ENCODE data around the gene SLA2. TPM values are rescaled to one million over a fixed set of nuclear protein-coding genes. Genes with fewer than 3 reads are reported as not detected.

Gene SLA2
- total RNA-seq, 8 experiments from 2014 or later, result 0.22 to 0.81 (median 0.37) TPM

DNA sequence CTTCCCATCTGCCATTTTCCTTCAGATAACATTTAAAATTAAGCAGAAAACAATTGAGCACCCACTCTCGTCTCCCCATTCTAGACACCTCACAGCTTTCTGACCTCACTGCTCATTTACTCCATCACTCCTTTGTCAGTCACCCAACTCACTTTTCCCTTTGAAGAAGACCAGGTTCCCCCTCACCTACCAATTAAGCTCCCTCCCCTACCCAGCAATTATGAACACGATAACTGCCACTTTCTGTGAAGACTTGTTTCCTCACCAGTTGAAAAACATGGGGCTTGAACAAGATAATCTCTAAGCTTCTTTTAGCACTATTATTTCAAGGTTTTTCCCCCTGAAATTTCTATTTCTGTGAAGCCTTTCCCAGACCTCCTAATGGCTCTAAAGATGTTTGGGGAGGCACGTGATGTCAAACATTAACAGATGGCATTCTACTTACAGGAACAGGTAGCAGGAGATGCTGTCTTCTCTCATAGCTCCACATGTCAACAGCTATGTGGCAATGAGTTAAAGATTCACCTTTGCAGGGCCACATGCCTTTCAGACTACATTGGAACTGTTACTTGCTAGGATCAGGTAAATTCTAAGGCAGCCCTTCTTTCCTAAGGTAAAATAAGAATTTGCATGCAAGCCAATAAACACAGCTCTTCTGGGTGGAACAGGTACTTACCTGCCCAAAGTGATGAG is 24.8 kb upstream of the SLA2 start:
- WGBS, 10 experiments, result 80 to 100% (median 90%) methylated on average over 1 to 3 of the region's 3 CpGs; no CpG with 5 or more reads in 2 of the 10 experiments
- Histone ChIP-seq H3K4me1 (replicated peaks in 1 of 2) (no peaks in the 10 kb centered on the region), H3K4me3 (no peak overlapping the region), H3K27ac (no peak overlapping the region)
- in situ Hi-C loops (cut with MboI; ENCODE audit: low pct_unique_long_range_greater_than_20kb in 2 of 9, low sequenced_read_pairs in 9 of 9, unreplicated experiment in 9 of 9), result no loop called here
- ATAC-seq (replicated peaks in 6 of 8), result no peak

GRCh38 chr20:36666181-36666740 is 20.3 kb upstream of the SLA2 start:
- WGBS, 10 experiments, result 25 to 92% (median 75%) methylated on average over 2 to 4 of the region's 4 CpGs
- no peak overlapping the region for H3K4me3 ChIP-seq
- peak in 3 of 8 experiments; percentile 80 to 96 (median 85) for ATAC-seq (replicated peaks in 6 of 8)
- in situ Hi-C loops (cut with MboI; ENCODE audit: low pct_unique_long_range_greater_than_20kb in 2 of 9, low sequenced_read_pairs in 9 of 9, unreplicated experiment in 9 of 9), result no loop called here
- no peaks in the 10 kb centered on the region for H3K4me1 ChIP-seq (replicated peaks in 1 of 2)
- no peak overlapping the region for H3K27ac ChIP-seq

DNA sequence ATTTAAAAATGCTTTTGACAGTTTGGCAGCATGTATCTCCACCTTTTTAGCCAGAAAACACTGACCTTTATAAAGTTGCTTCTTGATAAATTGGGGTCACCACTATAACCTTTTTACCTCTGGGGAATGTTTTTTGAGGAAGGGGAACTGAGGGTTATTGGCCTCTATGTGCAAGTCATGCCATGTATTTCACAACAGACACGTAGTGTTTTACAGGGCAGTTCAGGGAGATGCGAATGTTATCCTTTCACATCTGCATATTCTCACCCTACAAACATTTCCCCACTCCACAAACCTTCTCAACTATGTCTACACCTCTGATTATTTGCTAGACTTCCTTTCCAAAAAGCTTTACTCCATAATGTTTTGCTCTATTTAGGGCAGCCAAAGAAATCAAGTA is 17.0 kb upstream of the SLA2 start:
- H3K27ac ChIP-seq, result no peak overlapping the region
- WGBS, 10 experiments, result 17 to 100% (median 63%) methylated on average over 1 to 2 of the region's 2 CpGs; no CpG with 5 or more reads in 1 of the 10 experiments
- H3K4me1 ChIP-seq (replicated peaks in 1 of 2), result no peaks in the 10 kb centered on the region
- no peak overlapping the region for H3K4me3 ChIP-seq
- in situ Hi-C loops (cut with MboI; ENCODE audit: low pct_unique_long_range_greater_than_20kb in 2 of 9, low sequenced_read_pairs in 9 of 9, unreplicated experiment in 9 of 9), result no loop called here
- peak in 2 of 8 experiments; percentile 75 to 79 for ATAC-seq (replicated peaks in 6 of 8)

GRCh38 chr20:36658300-36658699 is 12.3 kb upstream of the SLA2 start:
- Histone ChIP-seq H3K27ac (no peak overlapping the region), H3K4me3 (no peak overlapping the region), H3K4me1 (replicated peaks in 1 of 2) (no peaks in the 10 kb centered on the region)
- ATAC-seq (replicated peaks in 6 of 8), result no peak
- in situ Hi-C loops (cut with MboI; ENCODE audit: low pct_unique_long_range_greater_than_20kb in 2 of 9, low sequenced_read_pairs in 9 of 9, unreplicated experiment in 9 of 9), result no loop called here
- WGBS, 10 experiments, result 70 to 95% (median 87%) methylated on average over 1 to 3 of the region's 3 CpGs; no CpG with 5 or more reads in 2 of the 10 experiments

DNA sequence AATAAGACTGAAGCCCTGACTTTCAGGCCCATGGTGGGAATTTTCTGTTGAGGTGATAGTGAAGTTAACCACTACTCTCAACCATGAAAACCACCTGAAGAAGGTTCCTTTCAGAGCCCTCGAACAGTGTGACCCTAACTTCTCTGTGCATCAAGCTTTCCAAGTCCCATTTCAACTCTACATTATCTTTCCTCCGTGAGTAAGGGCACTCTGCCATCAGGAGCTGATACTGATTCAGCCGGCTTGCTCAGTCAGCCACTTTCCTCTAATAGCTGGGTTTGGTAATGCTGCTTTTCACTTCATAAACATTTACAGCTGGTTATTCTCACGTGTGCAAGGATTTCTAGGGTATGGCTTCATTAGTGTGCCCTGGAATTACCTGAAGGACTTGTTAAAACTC is 10.7 kb upstream of the SLA2 start:
- no peak overlapping the region for H3K27ac ChIP-seq
- no peaks in the 10 kb centered on the region for H3K4me1 ChIP-seq (replicated peaks in 1 of 2)
- 75 to 100% (median 86%) methylated on average over 1 to 4 of the region's 4 CpGs; no CpG with 5 or more reads in 1 of the 10 experiments for WGBS, 10 experiments
- H3K4me3 ChIP-seq, result no peak overlapping the region
- in situ Hi-C loops (cut with MboI; ENCODE audit: low pct_unique_long_range_greater_than_20kb in 2 of 9, low sequenced_read_pairs in 9 of 9, unreplicated experiment in 9 of 9), result no loop called here
- ATAC-seq (replicated peaks in 6 of 8), result no peak

DNA sequence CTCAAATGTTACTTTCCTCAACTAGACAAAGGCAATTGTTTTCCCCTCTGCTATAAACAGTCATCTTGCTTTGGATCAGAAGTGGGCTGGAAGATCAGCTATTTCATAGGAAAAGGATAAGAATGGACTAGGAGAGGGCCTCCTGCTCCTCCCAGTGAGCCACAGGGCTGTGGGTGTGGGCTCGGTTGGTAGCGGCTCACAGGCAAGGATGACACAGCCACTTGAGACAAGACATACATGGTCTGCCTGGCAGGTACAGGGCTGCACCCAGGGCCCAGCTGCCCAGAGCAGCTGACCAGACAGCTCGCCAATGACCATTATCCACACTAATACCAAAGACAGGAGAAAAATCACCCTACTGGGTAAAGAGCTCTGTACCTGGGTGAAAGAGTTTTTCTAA is 9.0 kb upstream of the SLA2 start:
- H3K4me1 ChIP-seq (replicated peaks in 1 of 2), result no peaks in the 10 kb centered on the region
- in situ Hi-C loops (cut with MboI; ENCODE audit: low pct_unique_long_range_greater_than_20kb in 2 of 9, low sequenced_read_pairs in 9 of 9, unreplicated experiment in 9 of 9), result no loop called here
- H3K27ac ChIP-seq, result no peak overlapping the region
- ATAC-seq (replicated peaks in 6 of 8), result peak in 2 of 8 experiments; percentile 66 to 71
- H3K4me3 ChIP-seq, result no peak overlapping the region
- 93 to 100% (median 100%) methylated on average over 1 to 3 of the region's 3 CpGs; no CpG with 5 or more reads in 4 of the 10 experiments for WGBS, 10 experiments

DNA sequence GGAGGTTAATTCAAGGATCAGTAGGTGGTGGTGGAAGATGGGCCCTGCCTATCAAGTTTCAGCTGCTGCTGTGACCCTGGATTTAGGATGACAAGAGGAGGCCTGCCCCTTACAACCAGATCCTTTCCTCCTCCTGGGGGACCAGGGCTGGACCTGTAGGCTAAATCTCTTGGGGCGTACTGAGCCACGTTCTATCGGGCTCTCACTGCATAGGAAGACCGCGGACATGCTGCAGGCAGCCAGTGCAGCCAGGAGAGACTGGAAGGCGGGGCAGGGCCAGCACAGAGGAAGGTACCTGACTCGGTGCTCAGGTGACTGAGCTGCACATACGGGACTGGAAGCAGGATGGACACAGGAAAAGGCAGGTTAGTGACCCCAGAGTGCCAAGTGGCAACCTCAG is 8.5 kb upstream of the SLA2 start:
- in situ Hi-C loops (cut with MboI; ENCODE audit: low pct_unique_long_range_greater_than_20kb in 2 of 9, low sequenced_read_pairs in 9 of 9, unreplicated experiment in 9 of 9), result no loop called here
- 57 to 100% (median 93%) methylated on average over 2 to 6 of the region's 8 CpGs; no CpG with 5 or more reads in 3 of the 10 experiments for WGBS, 10 experiments
- H3K27ac ChIP-seq, result no peak overlapping the region
- no peaks in the 10 kb centered on the region for H3K4me1 ChIP-seq (replicated peaks in 1 of 2)
- no peak overlapping the region for H3K4me3 ChIP-seq
- no peak for ATAC-seq (replicated peaks in 6 of 8)

DNA sequence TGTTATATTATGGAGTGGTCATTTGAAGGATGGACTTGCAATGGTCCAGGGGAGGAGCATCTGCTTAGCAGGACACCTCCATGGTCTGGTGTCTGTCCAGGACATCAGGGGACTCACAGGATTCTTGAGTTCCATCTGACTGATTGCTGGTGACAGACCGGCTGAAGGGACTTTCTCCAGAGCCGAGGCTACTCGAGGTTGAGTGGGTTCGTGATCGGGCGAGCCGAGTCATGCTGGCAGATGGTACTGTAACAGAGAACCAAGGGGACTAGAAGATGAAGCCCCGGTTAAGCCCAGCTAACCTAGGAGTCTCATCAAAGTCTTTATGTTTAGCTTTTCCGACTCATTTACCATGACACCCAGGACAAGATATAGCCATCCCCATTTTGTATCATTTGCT is 7.5 kb upstream of the SLA2 start:
- no peak overlapping the region for H3K27ac ChIP-seq
- 40 to 100% (median 85%) methylated on average over 1 to 9 of the region's 9 CpGs; no CpG with 5 or more reads in 4 of the 10 experiments for WGBS, 10 experiments
- no peak overlapping the region for H3K4me3 ChIP-seq
- ATAC-seq (replicated peaks in 6 of 8), result no peak
- in situ Hi-C loops (cut with MboI; ENCODE audit: low pct_unique_long_range_greater_than_20kb in 2 of 9, low sequenced_read_pairs in 9 of 9, unreplicated experiment in 9 of 9), result no loop called here
- no peaks in the 10 kb centered on the region for H3K4me1 ChIP-seq (replicated peaks in 1 of 2)

GRCh38 chr20:36647196-36648121 is 1.5 kb upstream of the SLA2 start:
- 32 to 85% (median 74%) methylated on average over 1 to 5 of the region's 8 CpGs; no CpG with 5 or more reads in 2 of the 10 experiments for WGBS, 10 experiments
- H3K27ac ChIP-seq, result no peak overlapping the region
- H3K4me3 ChIP-seq, result no peak overlapping the region
- no peak for ATAC-seq (replicated peaks in 6 of 8)
- in situ Hi-C loops (cut with MboI; ENCODE audit: low pct_unique_long_range_greater_than_20kb in 2 of 9, low sequenced_read_pairs in 9 of 9, unreplicated experiment in 9 of 9), result no loop called here
- no peaks in the 10 kb centered on the region for H3K4me1 ChIP-seq (replicated peaks in 1 of 2)

DNA sequence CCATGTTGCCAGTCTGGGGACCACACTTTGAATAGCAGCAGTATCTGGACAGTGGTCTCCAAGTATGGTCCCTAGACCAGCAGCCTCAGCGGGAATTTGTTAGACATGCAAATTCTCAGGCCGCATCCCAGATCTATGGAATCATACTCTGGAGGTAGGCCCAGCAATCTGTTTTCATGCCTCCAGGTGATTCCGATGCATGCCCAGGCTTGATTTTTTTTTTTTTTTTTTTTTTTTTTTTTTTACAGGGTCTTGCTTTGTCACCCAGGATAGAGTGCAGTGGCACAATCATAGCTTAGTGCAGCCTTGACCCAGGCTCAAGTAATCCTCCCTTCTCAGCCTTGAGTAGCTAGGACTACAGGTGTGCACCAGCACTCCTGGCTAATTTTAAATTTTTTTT is 682 bp upstream of the SLA2 start:
- 57 to 100% (median 93%) methylated on average over 1 to 3 of the region's 3 CpGs; no CpG with 5 or more reads in 2 of the 10 experiments for WGBS, 10 experiments
- ATAC-seq (replicated peaks in 6 of 8), result no peak
- in situ Hi-C loops (cut with MboI; ENCODE audit: low pct_unique_long_range_greater_than_20kb in 2 of 9, low sequenced_read_pairs in 9 of 9, unreplicated experiment in 9 of 9), result no loop called here
- H3K4me3 ChIP-seq, result no peak overlapping the region
- H3K27ac ChIP-seq, result no peak overlapping the region
- H3K4me1 ChIP-seq (replicated peaks in 1 of 2), result no peaks in the 10 kb centered on the region

GRCh38 chr20:36645353-36645752 is 643 bp downstream of the SLA2 start:
- no peak for ATAC-seq (replicated peaks in 6 of 8)
- 60 to 100% (median 100%) methylated on average over 1 to 4 of the region's 7 CpGs; no CpG with 5 or more reads in 4 of the 10 experiments for WGBS, 10 experiments
- in situ Hi-C loops (cut with MboI; ENCODE audit: low pct_unique_long_range_greater_than_20kb in 2 of 9, low sequenced_read_pairs in 9 of 9, unreplicated experiment in 9 of 9), result no loop called here
- H3K27ac ChIP-seq, result no peak overlapping the region
- no peak overlapping the region for H3K4me3 ChIP-seq
- H3K4me1 ChIP-seq (replicated peaks in 1 of 2), result no peaks in the 10 kb centered on the region

- in situ Hi-C loops (cut with MboI; ENCODE audit: low pct_unique_long_range_greater_than_20kb in 2 of 9, low sequenced_read_pairs in 9 of 9, unreplicated experiment in 9 of 9), result no loop called here
- ATAC-seq (replicated peaks in 6 of 8), result no peak
- no peaks in the 10 kb centered on the region for H3K4me1 ChIP-seq (replicated peaks in 1 of 2)
- WGBS, 10 experiments, result 0 to 100% (median 85%) methylated on average over 1 to 6 of the region's 7 CpGs
- H3K27ac ChIP-seq, result no peak overlapping the region
- no peak overlapping the region for H3K4me3 ChIP-seq
Observed at GRCh38 chr20:36644706-36645095, 1.3 kb downstream of the SLA2 start.
